Measurements from ENCODE around the gene DENND1B.
"Not testable (repeated sequence)": the region's sequence is repeated elsewhere in the genome, so short reads cannot be mapped to it uniquely, and the experiment has no call there.

The DENND1B gene

DNA sequence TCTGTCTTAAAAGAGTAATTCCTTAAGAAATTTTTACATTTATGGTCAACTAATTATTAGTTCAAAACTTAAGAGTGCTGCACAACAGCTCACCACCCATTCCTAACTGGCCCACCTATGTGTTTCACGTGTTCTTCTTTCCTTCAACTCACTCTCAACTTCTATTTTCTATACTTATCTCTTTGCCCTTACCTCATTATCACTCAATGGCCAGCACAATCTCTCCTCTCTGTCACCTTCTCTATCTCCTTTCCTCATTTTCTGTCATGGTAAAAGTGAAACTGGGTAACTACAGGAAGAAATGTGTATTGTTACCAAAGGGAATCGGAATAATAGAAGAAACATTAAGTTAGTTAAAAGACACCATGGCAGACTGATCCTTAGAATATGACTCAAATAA, 43.1 kb downstream of the DENND1B start:
- TF ChIP-seq SPI1 (IDR thresholded peaks at IDR 0.05; ENCODE audit: low read depth, low read length) (no peak), TAF1 (IDR thresholded peaks at IDR 0.05; ENCODE audit: low read depth, low read length) (no peak), PAX5 (IDR thresholded peaks at IDR 0.05; ENCODE audit: insufficient read depth, low read length, severe bottlenecking) (no peak), POLR2AphosphoS5 (IDR thresholded peaks at IDR 0.05; ENCODE audit: low read depth, low read length) (no peak), POLR2A (IDR thresholded peaks at IDR 0.05; ENCODE audit: low read depth, low read length) (no peak), POU2F2 (IDR thresholded peaks at IDR 0.05; ENCODE audit: low read depth, low read length) (no peak)
- FAIRE-seq (no peak), DNase-seq (ENCODE audit: insufficient read length, low spot score) (no peak)

DNA sequence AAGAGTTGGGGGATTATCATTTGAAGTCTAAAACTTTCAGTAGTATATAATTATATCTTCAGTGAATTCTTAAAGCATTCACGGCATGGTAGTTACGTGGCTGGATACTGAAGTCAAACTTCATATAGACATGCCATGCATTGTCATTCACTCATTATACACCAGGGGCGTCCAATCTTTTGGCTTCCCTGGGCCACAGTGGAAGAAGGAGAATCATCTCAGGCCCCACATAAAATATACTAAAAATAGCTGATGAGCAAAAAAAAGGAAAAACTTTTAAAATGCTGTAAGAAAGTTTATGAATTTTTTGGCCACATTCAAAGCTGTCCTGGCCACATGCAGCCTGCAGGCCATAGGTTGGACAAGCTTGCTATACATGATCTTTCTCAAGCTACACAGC, 43.8 kb downstream of the DENND1B start:
- FAIRE-seq = no peak
- TF ChIP-seq SPI1 (IDR thresholded peaks at IDR 0.05; ENCODE audit: low read depth, low read length) = no peak
- TF ChIP-seq TAF1 (IDR thresholded peaks at IDR 0.05; ENCODE audit: low read depth, low read length) = no peak
- no peak for TF ChIP-seq PAX5 (IDR thresholded peaks at IDR 0.05; ENCODE audit: insufficient read depth, low read length, severe bottlenecking)
- TF ChIP-seq POU2F2 (IDR thresholded peaks at IDR 0.05; ENCODE audit: low read depth, low read length) = no peak
- no peak for TF ChIP-seq POLR2A (IDR thresholded peaks at IDR 0.05; ENCODE audit: low read depth, low read length)
- no peak for TF ChIP-seq POLR2AphosphoS5 (IDR thresholded peaks at IDR 0.05; ENCODE audit: low read depth, low read length)
- no peak for DNase-seq (ENCODE audit: insufficient read length, low spot score)

GRCh38 chr1:197725976-197726375, 49.3 kb downstream of the DENND1B start:
- FAIRE-seq (peak; percentile 5), DNase-seq (ENCODE audit: insufficient read length, low spot score) (no peak)
- no peak for TF ChIP-seq POLR2AphosphoS5 (IDR thresholded peaks at IDR 0.05; ENCODE audit: low read depth, low read length)
- TF ChIP-seq POU2F2 (IDR thresholded peaks at IDR 0.05; ENCODE audit: low read depth, low read length) = no peak
- no peak for TF ChIP-seq SPI1 (IDR thresholded peaks at IDR 0.05; ENCODE audit: low read depth, low read length)
- TF ChIP-seq PAX5 (IDR thresholded peaks at IDR 0.05; ENCODE audit: insufficient read depth, low read length, severe bottlenecking) = no peak
- TF ChIP-seq TAF1 (IDR thresholded peaks at IDR 0.05; ENCODE audit: low read depth, low read length) = no peak
- TF ChIP-seq POLR2A (IDR thresholded peaks at IDR 0.05; ENCODE audit: low read depth, low read length) = no peak

- FAIRE-seq (no peak), DNase-seq (ENCODE audit: insufficient read length, low spot score) (no peak)
These were observed 50.2 kb downstream of the DENND1B start for GRCh38 chr1:197725044-197725443.

DNA sequence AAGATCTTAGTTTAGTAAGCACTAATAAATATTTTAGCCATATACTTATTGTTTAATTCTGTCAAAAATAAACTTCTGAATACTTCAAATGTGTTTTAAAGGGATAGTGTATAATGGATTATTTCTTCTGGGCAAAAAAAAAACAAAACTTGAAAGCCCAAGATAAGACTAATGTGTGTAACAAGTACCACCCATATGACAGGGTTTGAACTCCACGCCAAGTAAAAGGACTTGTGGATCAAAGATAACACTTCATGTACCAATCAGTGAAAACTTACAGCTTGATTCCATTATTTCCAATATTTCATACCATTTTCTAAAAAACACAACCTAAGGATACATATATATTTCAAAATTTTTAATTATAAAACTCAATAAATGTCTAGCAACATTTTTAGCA, 59.5 kb downstream of the DENND1B start:
- FAIRE-seq (no peak), DNase-seq (ENCODE audit: insufficient read length, low spot score) (no peak)
- no peak for TF ChIP-seq PAX5 (IDR thresholded peaks at IDR 0.05; ENCODE audit: insufficient read depth, low read length, severe bottlenecking)
- TF ChIP-seq SPI1 (IDR thresholded peaks at IDR 0.05; ENCODE audit: low read depth, low read length) = no peak
- no peak for TF ChIP-seq TAF1 (IDR thresholded peaks at IDR 0.05; ENCODE audit: low read depth, low read length)
- TF ChIP-seq POU2F2 (IDR thresholded peaks at IDR 0.05; ENCODE audit: low read depth, low read length) = no peak
- TF ChIP-seq POLR2A (IDR thresholded peaks at IDR 0.05; ENCODE audit: low read depth, low read length) = no peak
- TF ChIP-seq POLR2AphosphoS5 (IDR thresholded peaks at IDR 0.05; ENCODE audit: low read depth, low read length) = no peak

More at GRCh38 chr1:197725044-197725443, 50.2 kb downstream of the DENND1B start:
- TF ChIP-seq TAF1 (IDR thresholded peaks at IDR 0.05; ENCODE audit: low read depth, low read length) (no peak), SPI1 (IDR thresholded peaks at IDR 0.05; ENCODE audit: low read depth, low read length) (no peak), POLR2A (IDR thresholded peaks at IDR 0.05; ENCODE audit: low read depth, low read length) (no peak), POU2F2 (IDR thresholded peaks at IDR 0.05; ENCODE audit: low read depth, low read length) (no peak), POLR2AphosphoS5 (IDR thresholded peaks at IDR 0.05; ENCODE audit: low read depth, low read length) (no peak), PAX5 (IDR thresholded peaks at IDR 0.05; ENCODE audit: insufficient read depth, low read length, severe bottlenecking) (no peak)

DNA sequence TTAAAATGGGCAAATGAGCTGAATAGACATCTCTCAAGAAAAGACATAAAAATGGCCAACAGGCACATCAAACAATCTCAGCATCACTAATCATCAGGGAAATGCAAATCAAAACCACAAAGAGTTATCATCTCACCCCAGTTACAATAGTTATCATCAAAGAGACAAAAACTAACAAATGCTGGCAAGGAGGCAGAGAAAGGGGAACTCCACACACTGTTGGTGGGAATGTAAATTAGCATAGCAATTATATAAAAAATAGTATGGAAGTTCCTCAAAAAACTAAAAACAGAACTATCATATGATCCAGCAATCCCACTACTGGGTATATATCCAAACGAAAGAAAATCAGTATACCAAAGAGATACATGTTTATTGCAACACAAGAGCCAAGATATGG, 68.7 kb downstream of the DENND1B start:
- TF ChIP-seq POU2F2 (IDR thresholded peaks at IDR 0.05; ENCODE audit: low read depth, low read length) (no peak), TAF1 (IDR thresholded peaks at IDR 0.05; ENCODE audit: low read depth, low read length) (no peak), POLR2A (IDR thresholded peaks at IDR 0.05; ENCODE audit: low read depth, low read length) (no peak), POLR2AphosphoS5 (IDR thresholded peaks at IDR 0.05; ENCODE audit: low read depth, low read length) (no peak), PAX5 (IDR thresholded peaks at IDR 0.05; ENCODE audit: insufficient read depth, low read length, severe bottlenecking) (no peak), SPI1 (IDR thresholded peaks at IDR 0.05; ENCODE audit: low read depth, low read length) (no peak)
- FAIRE-seq (no peak), DNase-seq (ENCODE audit: insufficient read length, low spot score) (no peak)

- TF ChIP-seq POLR2AphosphoS5 (IDR thresholded peaks at IDR 0.05; ENCODE audit: low read depth, low read length) (no peak), PAX5 (IDR thresholded peaks at IDR 0.05; ENCODE audit: insufficient read depth, low read length, severe bottlenecking) (no peak), SPI1 (IDR thresholded peaks at IDR 0.05; ENCODE audit: low read depth, low read length) (no peak), TAF1 (IDR thresholded peaks at IDR 0.05; ENCODE audit: low read depth, low read length) (no peak)
- DNase-seq (ENCODE audit: insufficient read length, low spot score) (no peak), FAIRE-seq (no peak)
These were observed 69.3 kb downstream of the DENND1B start for GRCh38 chr1:197705941-197706340.

GRCh38 chr1:197700688-197701087, 74.6 kb downstream of the DENND1B start:
- FAIRE-seq; DNase-seq (ENCODE audit: insufficient read length, low spot score): not testable (repeated sequence)

GRCh38 chr1:197696372-197696771, 78.9 kb downstream of the DENND1B start:
- FAIRE-seq (no peak), DNase-seq (ENCODE audit: insufficient read length, low spot score) (no peak)
- TF ChIP-seq POLR2A (IDR thresholded peaks at IDR 0.05; ENCODE audit: low read depth, low read length) (no peak), TAF1 (IDR thresholded peaks at IDR 0.05; ENCODE audit: low read depth, low read length) (no peak), SPI1 (IDR thresholded peaks at IDR 0.05; ENCODE audit: low read depth, low read length) (no peak), POU2F2 (IDR thresholded peaks at IDR 0.05; ENCODE audit: low read depth, low read length) (no peak), POLR2AphosphoS5 (IDR thresholded peaks at IDR 0.05; ENCODE audit: low read depth, low read length) (no peak)

DNA sequence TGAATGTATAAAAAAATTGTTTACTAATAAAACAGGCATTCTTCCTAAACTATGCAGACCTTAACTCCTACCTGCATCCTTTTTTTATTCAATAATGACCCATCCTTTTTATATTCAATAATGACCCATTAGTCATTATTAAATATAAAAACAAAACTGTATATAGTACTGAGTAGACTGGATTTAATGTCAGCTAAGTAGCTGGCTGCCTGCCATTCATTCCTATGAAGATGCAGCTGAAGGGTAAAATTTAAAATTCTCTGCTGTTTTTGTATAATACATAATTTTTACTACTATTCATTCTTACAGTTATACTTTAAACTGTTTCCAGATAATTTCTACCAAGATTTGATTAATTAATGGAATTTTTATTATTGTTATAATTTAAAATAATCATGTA, 79.3 kb downstream of the DENND1B start:
- FAIRE-seq = no peak
- TF ChIP-seq TAF1 (IDR thresholded peaks at IDR 0.05; ENCODE audit: low read depth, low read length) = no peak
- no peak for TF ChIP-seq SPI1 (IDR thresholded peaks at IDR 0.05; ENCODE audit: low read depth, low read length)
- no peak for TF ChIP-seq POLR2AphosphoS5 (IDR thresholded peaks at IDR 0.05; ENCODE audit: low read depth, low read length)
- no peak for TF ChIP-seq POLR2A (IDR thresholded peaks at IDR 0.05; ENCODE audit: low read depth, low read length)
- TF ChIP-seq POU2F2 (IDR thresholded peaks at IDR 0.05; ENCODE audit: low read depth, low read length) = no peak
- TF ChIP-seq PAX5 (IDR thresholded peaks at IDR 0.05; ENCODE audit: insufficient read depth, low read length, severe bottlenecking) = no peak
- no peak for DNase-seq (ENCODE audit: insufficient read length, low spot score)

Measured in GM12891 (cell line).